HL-60/S4 (cell line): Measurements from ENCODE around the gene LRRC25.

ENCODE experiments used
- in situ Hi-C: fragments of 300-500 bp; cut with MboI; formaldehyde crosslinking; loops from 2 replicates; pipeline ENCODE4 v1.14.3; 2022; ENCODE audit warnings: low sequenced_read_pairs

LRRC25 gene

DNA sequence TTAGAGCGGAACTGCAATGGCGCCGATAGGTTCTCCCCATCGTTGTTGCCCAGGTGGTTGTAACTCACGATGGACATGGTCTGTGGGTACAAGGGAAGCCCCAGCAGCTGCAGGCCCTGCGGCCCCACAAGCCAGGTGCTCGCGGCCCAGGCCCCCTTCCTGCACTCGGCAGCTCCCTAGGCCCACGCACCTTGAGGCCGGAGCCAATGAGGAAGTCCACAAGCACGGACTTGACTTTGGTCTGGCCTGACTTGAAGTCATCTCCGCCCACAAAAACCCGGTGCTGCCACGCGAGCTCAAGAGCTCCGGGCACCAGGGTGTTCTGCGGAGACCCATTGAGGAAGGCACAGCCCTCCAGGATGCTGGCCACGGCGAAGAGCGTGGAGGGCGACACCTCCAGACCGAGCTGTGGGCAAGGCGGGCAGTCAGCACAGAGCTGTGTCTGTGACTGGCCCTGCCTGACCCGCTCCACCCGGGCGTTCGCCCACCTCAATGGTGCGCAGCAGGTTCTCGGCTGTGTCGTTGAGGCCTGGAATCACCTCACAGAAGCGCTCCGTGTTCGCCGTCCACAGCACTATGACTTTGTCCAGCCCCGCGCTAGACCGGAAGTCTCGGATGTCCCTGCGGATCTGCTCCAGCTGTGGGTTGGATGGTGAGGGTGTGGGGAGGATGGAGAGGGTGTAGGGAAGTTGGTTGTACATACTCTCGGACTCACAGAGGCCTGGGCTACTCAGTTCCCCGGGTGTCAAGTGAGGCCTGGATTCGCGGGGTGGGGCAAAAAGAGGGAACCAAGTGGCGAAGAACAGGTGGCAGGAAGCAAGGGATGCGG is 38.6 kb upstream of the LRRC25 start:
- in situ Hi-C loops, result no loop called here

DNA sequence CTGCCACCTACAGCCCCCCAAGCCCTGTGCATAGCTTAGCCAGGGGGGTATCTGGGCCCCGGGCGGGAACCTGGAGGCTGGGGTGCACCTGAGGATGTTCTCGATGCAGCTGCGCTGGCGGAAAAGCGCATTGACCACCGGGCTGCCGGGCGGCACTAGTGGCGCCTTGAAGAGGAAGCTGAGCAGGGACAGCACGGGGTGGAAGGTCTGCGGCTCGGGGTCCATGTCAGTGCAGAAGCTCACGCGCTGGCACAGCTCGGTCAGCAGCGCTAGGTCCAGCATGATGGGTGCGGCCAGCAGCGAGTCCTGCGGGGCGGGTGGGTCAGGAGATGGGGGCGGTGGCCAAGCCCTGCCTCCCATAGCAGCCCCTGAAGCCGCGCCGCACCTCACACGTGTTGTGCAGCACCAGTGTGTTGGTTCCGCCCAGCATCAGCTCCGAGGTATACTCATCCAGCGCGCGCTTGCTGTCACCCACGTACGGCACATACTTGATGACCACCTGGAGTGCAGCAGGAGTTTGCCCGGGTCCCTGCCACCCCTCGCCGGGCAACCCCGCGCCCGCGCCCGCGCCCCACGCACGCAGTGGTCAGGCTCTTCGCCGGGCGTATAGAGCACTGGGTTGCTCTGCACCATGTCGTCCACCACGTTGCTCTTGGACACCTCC is 37.9 kb upstream of the LRRC25 start:
- in situ Hi-C loops, result no loop called here

DNA sequence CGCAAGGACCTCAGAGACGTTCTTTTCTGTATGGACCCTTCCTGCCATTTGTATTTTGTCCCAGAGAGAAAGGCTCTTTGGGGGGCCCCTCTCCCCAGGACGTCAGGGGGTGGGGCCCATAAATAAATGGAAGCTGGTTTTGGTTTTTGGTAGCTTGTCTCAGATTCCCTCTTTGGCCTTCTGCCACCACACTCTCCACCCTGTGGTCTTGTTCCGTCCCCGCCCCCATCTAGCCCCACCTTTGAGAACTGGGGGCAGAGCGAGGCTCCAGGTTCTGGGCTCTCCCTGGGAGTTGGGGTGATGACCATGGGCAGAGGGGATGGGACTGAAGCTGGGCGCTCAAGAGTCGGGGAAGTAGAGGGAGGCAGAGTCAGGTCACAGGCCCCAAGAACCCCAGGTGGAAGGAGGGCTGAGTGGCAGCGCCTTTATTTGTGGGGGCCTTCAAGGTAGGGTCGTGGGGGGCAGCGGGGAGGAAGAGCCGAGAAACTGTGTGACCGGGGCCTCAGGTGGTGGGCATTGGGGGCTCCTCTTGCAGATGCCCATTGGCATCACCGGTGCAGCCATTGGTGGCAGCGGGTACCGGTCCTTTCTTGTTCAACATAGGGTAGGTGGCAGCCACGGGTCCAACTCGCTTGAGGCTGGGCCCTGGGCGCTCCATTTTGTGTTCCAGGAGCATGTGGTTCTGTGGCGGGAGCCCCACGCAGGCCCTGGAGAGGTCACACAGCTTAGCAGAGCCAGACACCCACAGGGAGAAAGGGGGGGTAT is 37.2 kb upstream of the LRRC25 start:
- in situ Hi-C loops, result no loop called here

DNA sequence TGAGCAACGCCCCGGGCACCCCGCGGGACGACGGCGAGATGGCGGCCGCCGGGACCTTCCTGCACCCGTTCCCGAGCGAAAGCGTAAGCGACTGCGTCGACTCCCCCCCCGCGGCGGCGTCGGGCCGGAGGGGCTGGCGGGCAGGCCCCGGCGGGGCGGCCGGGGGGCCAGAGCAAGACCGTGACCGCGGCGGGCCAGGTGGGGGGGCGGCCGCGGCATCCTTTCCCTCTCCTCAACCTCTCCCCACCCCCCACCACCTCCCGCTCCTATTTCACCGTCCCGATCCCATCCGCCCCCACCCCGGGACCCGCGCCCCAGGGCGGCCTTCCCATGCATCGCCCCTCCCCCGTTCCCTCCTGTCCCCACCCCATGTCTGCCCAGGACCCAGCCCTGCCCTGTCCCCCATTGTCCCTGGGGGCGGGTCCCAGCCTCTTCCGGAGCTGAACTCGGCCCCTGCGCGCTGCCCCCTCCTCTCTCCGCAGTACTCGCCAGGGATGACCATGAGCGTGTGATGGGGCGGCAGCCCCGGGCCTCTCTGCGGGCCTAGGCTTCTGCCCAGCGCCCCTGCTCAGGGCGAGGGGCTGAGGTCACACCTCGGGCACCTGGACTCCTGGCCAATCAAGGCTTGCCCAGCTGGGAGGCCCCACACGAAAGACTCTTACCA is 36.4 kb upstream of the LRRC25 start:
- in situ Hi-C loops, result no loop called here

GRCh38 chr19:18433015-18433691 is 35.7 kb upstream of the LRRC25 start:
- in situ Hi-C loops, result no loop called here

DNA sequence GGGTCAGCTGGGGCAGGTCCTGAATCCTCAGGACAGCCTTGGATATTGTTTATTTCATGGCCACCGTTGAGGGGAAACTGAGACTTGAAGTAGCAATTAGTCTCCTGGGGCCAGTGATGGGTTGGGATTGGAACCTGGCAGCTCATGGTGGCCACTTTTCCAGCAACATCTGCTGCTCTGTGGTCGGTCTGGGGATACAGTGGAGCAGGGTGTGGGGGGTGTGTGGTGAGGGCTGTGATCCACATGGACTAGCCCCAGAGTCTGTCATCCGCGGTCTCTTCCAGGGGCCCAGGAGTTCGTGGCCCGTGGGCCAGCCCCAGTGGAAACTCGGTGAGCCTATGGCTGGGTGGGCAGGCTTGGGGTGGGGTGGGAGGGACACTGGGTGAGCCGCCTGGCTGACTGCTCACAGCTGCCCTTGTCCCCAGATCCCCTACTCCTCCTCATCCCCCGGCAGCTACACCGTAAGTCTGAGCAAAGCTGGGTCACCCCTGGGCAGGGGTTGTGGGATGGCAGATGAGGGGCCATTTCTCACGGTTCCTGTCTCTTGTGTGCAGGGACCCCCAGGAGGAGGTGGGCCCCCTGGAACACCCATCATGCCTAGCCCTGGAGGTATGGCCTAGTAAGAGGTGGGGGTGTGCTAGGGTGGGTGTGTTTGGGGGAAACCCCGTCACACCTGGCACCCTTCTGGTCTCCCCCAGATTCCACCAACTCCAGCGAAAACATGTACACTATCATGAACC is 35.0 kb upstream of the LRRC25 start:
- in situ Hi-C loops, result no loop called here

DNA sequence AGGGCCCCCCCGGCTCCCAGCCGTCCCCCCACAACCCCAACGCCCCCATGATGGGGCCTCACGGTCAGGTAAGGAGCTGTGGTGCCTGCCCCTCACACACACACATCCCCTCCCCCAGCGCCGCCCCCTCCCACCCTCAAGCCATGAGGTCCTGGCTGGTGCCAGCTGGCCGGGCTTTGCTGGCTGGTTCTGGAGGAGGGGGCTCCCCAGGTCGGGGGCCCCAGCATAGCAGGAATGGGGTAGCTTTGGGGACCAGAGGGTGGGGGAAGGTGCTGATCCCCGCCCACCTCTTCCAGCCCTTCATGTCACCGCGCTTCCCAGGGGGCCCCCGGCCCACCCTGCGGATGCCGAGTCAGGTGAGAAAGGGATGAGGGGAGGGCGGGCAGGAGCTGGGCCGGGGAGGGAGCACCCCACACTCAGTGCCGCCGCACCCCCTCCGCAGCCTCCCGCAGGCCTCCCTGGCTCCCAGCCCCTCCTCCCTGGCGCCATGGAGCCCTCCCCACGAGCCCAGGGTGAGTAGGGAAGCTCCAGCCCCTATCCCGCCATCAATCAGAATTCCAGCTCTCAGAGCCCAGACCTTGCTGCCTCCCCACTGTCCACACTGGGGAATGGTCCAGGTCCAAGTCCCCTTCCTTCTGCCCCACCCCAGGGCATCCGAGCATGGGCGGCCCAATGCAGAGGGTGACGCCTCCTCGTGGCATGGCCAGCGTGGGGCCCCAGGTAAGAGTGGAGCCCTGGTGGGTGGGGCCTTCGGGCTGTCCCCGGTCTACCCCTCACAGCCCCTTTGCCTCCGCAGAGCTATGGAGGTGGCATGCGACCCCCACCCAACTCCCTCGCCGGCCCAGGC is 34.2 kb upstream of the LRRC25 start:
- in situ Hi-C loops, result no loop called here

DNA sequence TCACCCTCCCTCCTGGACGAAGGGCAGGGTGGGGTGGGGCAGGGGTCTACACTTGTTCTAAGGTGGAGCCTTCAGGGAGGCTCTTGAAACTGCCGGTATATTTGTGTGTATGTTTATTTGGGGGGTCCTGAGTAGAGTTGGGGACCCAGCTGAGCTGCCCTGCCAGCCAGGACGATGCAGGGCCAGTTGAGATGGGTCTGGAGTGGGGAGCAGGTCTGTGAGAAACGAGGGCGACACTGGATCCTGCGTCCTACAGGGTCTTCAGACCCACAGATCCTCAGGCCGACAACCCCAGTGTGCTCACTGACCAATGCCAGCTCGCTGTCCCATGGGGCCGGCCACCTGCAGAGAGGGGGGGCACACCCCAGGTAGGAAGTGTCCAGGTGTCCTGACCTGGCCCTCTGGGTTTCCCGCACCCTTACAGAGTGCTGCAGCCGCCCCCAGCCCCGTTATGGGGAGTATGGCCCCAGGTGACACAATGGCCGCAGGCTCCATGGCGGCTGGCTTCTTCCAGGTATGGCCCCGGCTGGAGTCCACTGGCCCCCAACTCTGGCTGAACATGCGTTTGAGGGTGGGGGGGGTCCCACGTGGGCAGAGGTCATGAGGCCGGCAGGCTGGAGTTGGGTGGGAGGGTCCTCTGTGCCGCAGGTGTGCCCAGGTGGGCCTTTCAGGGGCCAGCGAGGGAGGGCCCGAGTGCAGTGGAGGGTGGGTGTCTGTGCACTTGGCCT is 33.2 kb upstream of the LRRC25 start:
- in situ Hi-C loops, result no loop called here

GRCh38 chr19:18429717-18430416 is 32.4 kb upstream of the LRRC25 start:
- in situ Hi-C loops, result no loop called here

DNA sequence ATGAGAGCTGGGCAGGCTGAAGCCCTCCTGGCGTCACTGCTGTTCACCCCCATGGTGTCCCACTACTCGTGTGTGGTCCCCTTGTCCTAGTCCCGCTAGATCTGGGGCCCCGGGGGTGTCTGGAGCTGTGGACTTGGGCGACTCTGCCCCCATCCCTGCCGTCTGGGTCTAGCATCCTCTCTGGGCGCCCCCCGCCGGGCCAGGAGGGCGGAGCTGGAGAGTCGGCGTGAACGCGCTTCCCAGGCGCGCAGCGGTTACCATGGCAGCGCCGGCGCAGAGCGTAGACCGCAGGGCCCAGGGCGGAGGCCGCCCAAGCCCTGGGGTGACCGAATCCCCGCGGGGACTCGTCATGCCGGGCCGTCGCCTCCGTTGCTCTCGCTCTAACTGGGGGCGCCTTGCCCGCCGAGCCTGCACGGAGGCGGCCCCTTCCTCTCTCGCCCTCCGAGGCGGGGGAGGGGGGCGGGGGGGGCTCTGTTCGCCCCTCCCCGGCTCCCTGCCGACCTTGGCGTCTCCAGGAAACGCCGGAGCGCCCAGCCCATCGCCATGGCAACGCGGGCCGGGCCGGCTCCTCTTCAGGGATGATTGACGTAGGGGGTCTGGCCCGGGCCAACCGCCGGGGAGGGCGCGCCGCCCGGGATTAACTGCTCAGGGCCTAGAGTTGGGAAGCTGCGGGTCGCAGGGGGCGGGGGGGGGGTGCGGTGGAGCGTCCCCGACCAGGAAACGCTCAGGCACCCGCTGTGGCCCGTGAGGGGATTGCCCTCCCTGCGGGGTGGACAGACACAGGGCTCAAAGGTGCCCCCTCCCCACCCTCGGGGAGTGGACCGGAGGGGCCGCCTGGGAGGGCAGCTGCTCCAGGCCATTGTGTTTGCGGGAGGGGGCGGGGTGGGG is 31.6 kb upstream of the LRRC25 start:
- in situ Hi-C loops, result no loop called here

DNA sequence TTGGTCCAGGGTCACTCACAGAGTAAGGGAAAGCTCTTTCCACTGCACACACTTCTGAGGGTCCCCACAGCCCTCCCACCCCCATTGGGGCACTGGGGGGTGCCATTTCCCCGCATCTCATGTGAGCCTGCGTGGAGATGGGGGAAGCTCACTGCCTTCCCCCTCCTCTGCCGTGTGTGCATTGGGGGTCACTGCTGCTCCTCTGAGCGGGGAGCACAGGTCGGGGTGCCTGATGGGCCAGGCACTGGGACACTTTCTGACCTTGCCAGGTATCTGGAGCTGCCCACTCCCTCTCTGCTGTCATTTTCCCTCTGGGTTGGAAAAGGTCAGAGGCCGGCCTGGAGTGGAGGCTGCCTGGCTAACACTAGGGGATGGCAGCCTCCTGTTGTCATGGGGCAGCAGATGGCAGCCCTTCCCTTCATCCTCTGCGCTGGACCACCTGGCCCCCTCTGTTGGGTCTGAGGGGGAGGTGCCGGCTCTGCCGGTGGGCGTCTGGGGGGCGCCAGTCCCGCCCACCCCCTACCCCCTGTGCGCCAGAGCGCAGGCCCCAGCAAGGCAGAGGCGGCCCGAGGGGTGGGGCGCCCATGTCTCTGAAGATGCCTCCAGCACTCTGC is 30.9 kb upstream of the LRRC25 start:
- in situ Hi-C loops, result no loop called here

DNA sequence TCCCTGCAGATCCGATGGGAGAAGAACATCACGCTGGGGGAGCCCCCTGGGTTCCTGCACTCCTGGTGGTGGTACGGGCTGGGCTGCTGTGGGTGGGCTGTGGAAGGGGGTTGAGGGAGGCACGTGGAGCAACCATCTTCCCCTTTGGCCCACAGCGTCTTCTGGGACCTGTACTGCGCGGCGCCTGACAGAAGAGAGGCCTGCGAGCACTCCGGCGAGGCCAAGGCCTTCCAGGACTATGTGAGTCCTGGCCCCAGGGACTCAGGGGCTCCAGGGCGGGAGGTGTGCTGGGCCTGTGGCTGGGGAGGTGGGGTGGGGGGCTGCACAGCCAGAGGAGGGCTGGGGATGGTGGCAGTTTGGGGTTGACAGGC is 30.3 kb upstream of the LRRC25 start:
- in situ Hi-C loops, result no loop called here

- in situ Hi-C loops, result no loop called here
Observed at GRCh38 chr19:18427080-18427742, 29.8 kb upstream of the LRRC25 start.

- in situ Hi-C loops, result no loop called here
Observed at GRCh38 chr19:18426416-18426767, 29.0 kb upstream of the LRRC25 start.

- in situ Hi-C loops, result no loop called here
Observed at GRCh38 chr19:18425515-18426415, 28.3 kb upstream of the LRRC25 start.
